ENCODE measurements around the gene TRIM32. TPM values are rescaled to one million over a fixed set of nuclear protein-coding genes. Genes with fewer than 3 reads are reported as not detected.

TRIM32 gene
- total RNA-seq, 2 donors from 2014 or later, result 12.2 to 13.6 TPM

DNA sequence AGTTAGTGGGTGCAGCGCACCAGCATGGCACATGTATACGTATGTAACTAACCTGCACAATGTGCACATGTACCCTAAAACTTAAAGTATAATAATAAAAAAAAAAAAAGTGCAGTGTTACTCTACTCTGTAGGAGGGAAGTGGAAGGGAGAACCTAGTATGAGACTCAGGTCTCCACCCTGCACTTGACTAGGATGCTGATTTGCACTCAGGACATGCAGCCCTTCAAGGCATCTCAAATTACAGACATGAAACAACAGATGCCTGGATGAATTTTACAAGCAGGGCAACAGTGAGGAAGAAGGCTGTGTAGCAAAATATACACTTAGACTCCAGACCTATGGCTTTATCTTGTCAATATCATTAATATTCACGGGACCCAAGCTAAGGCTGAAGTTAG, 16.5 kb downstream of the TRIM32 start:
- Mint-ChIP-seq H3K27ac (no peak overlapping the region), H3K9me3 (peaks cover 3% of the 10 kb centered on the region), H3K4me1 (ENCODE audit: low read depth in 2 of 2) (peaks cover 9 to 21% of the 10 kb centered on the region in 2 donors), H3K27me3 (no peaks in the 10 kb centered on the region), H3K36me3 (peaks cover 24% of the 10 kb centered on the region), H3K4me3 (no peak overlapping the region)
- DNase-seq (ENCODE audit: low spot score) (no peak), ATAC-seq (no peak)

DNA sequence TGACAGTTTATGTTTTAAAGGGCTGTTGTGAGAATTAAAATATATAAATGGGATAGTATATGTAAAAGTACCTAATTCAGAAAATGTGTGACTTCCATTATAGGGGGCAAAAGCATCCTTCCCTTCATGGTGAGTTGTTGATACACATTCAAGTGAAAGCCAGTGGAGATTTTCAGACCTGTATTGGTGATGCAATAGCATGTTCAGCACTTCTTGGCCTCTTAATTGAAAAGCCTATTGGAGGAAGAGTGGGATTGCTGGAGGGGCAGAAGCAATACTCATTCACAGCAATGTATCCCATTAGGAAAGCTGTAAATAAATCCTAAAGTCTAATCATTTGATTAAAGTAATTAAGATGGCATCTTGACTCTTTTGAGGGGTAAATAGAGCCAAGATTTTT, 17.4 kb downstream of the TRIM32 start:
- peaks cover 9 to 21% of the 10 kb centered on the region in 2 donors for H3K4me1 Mint-ChIP-seq (ENCODE audit: low read depth in 2 of 2)
- no peak for DNase-seq (ENCODE audit: low spot score)
- peaks cover 3% of the 10 kb centered on the region for H3K9me3 Mint-ChIP-seq
- no peaks in the 10 kb centered on the region for H3K27me3 Mint-ChIP-seq
- H3K4me3 Mint-ChIP-seq, result no peak overlapping the region
- ATAC-seq, result no peak
- peaks cover 24% of the 10 kb centered on the region for H3K36me3 Mint-ChIP-seq
- no peak overlapping the region for H3K27ac Mint-ChIP-seq

DNA sequence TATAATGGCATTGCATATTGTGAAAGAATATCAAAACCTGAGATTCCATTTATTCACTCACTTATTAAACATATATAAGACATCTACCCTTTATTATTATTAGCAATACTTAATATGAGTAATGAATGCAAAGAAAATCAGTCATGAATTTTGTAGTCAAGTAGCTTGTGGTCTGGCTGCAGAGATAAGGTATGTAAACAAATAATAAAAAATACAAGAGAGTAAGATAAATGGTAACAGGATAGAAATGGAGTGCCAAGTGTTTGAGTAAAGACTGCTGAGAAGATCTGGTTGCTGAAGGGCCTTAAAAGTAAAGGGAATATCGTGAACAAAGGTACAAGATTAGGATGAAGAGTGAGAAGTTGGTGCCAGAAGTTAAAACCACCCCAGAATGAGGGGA, 18.4 kb downstream of the TRIM32 start:
- no peak for ATAC-seq
- no peaks in the 10 kb centered on the region for H3K9me3 Mint-ChIP-seq
- peaks cover 15% of the 10 kb centered on the region for H3K36me3 Mint-ChIP-seq
- no peak overlapping the region for H3K4me3 Mint-ChIP-seq
- H3K4me1 Mint-ChIP-seq (ENCODE audit: low read depth in 2 of 2), result peaks cover 6 to 14% of the 10 kb centered on the region in 2 donors
- H3K27ac Mint-ChIP-seq, result no peak overlapping the region
- no peaks in the 10 kb centered on the region for H3K27me3 Mint-ChIP-seq
- no peak for DNase-seq (ENCODE audit: low spot score)

DNA sequence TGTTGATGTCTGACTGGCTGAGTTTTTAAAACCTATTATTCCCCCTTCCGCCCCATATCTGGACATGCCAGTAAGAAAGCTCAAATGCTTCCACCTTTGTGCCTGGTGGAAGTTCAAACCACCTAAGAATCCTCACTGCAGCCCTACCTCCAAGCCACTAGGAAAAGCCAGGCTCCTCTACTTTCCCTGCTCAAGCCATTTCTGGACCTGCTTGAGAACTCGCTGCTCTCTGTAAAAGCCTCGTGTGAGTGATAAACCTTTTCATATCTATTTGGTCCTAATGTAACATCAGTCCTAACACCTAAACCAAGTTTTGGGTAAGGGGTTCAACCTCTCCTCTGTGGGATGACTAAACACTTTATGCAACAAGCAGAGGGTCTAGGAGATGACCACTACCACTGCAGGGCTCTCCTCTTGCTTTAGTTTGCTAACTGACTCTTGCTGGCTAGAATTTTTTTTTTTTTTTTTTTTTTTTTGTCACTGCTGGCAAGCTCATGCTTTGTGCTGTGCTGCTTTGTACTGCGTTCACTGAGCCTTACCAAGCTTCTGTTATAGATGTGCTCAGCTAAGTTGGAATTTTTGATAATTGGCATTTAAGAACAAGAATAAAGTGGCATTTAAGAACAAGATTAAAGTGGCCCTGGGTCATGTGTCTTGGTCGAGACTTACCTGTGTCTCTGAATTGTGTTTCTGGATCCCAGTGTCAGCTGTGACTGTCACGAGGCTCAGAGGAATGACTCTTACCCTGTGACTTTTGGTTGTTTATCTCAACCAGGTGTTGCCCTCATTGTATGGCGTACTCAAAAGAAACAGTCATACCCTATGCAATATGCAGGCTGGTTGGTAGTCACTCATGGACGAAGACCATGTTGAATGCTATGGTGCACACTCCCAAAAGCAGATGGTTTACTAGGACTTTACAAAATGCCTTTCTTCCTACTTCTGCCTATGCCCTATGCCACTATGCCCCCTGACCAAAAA, 19.5 kb downstream of the TRIM32 start:
- Mint-ChIP-seq H3K36me3 (peaks cover 6% of the 10 kb centered on the region), H3K27me3 (no peaks in the 10 kb centered on the region), H3K27ac (no peak overlapping the region), H3K4me3 (no peak overlapping the region), H3K4me1 (ENCODE audit: low read depth in 2 of 2) (peaks cover 3 to 4% of the 10 kb centered on the region in 2 donors), H3K9me3 (no peaks in the 10 kb centered on the region)
- ATAC-seq, result no peak
- no peak for DNase-seq (ENCODE audit: low spot score)

DNA sequence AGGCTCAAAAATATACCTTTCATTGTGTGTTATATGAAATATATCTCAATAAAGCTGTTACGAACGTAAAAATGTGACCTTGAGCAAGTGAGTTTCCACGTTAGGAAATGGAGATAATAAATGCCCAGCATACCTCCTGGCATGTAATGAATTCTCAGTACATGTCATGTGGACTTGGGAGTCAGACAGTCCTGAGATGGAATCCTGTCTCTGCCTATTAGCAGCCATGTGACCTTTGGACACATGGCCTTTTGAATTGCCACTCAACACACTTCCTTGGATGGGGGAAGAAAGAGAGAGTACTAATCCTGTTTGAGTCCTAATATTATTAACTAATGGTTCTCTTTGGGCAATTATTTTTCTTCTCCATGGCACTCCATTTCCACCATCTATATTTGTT, 25.7 kb downstream of the TRIM32 start:
- Mint-ChIP-seq H3K27me3 (no peaks in the 10 kb centered on the region), H3K27ac (no peak overlapping the region), H3K36me3 (no peaks in the 10 kb centered on the region), H3K9me3 (no peaks in the 10 kb centered on the region), H3K4me3 (no peak overlapping the region), H3K4me1 (ENCODE audit: low read depth in 2 of 2) (no peaks in the 10 kb centered on the region)
- ATAC-seq (no peak), DNase-seq (ENCODE audit: low spot score) (no peak)

DNA sequence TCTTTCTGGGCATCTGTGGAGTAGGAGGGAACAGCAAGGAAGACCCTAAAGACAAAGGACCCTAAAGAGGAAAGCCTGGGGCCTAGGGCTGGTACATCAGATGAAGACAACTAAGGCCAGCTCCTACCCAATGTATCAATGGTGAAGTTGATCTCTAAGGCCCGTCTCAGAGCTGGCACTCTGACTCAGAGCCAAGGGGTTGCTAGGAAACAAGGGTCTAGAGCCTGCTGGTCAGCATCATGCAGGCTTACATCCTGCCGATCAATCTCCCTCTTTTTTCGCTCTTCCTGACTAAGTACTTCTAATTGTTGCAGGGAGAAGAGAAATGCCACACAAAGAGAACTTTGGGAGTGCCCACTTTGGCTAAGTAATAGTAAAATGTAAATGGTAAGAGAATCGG, 26.2 kb downstream of the TRIM32 start:
- Mint-ChIP-seq H3K36me3 (no peaks in the 10 kb centered on the region), H3K4me3 (no peak overlapping the region), H3K4me1 (ENCODE audit: low read depth in 2 of 2) (no peaks in the 10 kb centered on the region), H3K27ac (no peak overlapping the region), H3K27me3 (no peaks in the 10 kb centered on the region), H3K9me3 (no peaks in the 10 kb centered on the region)
- ATAC-seq (no peak), DNase-seq (ENCODE audit: low spot score) (no peak)

DNA sequence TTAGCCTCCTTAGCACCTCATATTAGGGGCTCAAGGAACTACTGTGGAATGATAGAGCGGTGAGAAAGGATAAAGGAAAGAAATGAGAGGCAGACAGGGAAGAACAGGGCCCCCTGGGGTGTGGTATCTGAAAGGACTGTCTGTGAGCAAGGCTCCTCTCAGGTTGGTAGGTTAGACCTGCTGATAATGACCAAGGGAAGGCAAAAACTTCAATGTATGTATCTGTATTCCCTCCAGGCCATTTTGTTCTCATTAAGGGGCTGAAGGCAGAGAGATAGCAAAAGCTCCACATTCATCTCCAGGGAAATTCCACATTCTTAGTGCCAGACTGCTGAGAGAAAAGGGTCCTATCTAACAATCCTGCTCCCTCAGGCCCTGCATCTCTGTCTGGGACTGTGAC, 28.6 kb downstream of the TRIM32 start:
- H3K4me3 Mint-ChIP-seq, result no peak overlapping the region
- no peak overlapping the region for H3K27ac Mint-ChIP-seq
- no peak for DNase-seq (ENCODE audit: low spot score)
- no peak for ATAC-seq
- peaks cover 4% of the 10 kb centered on the region for H3K9me3 Mint-ChIP-seq
- no peaks in the 10 kb centered on the region for H3K36me3 Mint-ChIP-seq
- H3K4me1 Mint-ChIP-seq (ENCODE audit: low read depth in 2 of 2), result no peaks in the 10 kb centered on the region
- H3K27me3 Mint-ChIP-seq, result peaks cover 5 to 13% of the 10 kb centered on the region in 2 donors

DNA sequence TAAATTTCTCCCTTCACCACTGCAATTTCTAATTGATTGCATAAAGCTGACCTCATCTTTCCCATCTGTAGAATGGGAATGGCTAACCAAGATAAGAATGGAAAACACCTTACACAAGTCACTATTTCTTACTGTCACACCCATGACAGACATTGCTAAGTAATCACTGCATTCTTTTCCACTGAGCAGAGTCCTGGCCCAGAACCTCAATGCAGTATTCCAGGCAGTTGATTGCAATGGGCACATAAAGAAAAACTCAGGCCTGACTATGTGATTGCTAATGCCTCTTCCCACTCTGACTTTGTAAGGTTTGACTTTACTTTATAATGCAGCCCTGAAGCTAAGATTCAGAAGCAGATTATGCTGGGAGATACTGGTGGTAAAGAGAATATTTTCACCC, 29.3 kb downstream of the TRIM32 start:
- H3K9me3 Mint-ChIP-seq, result peaks cover 10% of the 10 kb centered on the region
- no peak overlapping the region for H3K4me3 Mint-ChIP-seq
- no peak overlapping the region for H3K27ac Mint-ChIP-seq
- H3K4me1 Mint-ChIP-seq (ENCODE audit: low read depth in 2 of 2), result no peaks in the 10 kb centered on the region
- DNase-seq (ENCODE audit: low spot score), result no peak
- H3K36me3 Mint-ChIP-seq, result no peaks in the 10 kb centered on the region
- no peak for ATAC-seq
- H3K27me3 Mint-ChIP-seq, result peaks cover 8 to 13% of the 10 kb centered on the region in 2 donors

DNA sequence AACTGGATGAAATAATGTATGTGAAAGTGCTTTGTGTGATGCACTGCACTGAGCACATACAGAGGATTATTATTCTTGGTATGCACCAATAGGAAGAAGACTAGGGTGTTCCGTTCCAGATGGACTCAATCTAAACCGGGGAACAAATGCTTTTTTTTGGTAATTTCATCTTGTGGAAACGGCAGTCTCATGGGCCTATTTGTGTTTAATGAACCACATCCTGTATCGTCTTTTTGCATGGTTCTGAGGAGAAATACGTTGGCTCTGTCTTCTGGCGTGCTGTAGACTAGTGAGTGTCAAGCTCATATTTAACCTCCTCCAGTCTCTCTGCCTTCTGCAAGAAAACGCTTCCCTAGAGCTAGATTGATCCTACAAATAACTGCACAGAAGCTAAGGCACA, 30.0 kb downstream of the TRIM32 start:
- DNase-seq (ENCODE audit: low spot score) (no peak), ATAC-seq (no peak)
- Mint-ChIP-seq H3K4me1 (ENCODE audit: low read depth in 2 of 2) (no peaks in the 10 kb centered on the region), H3K27me3 (peaks cover 8 to 13% of the 10 kb centered on the region in 2 donors), H3K27ac (no peak overlapping the region), H3K9me3 (peaks cover 10% of the 10 kb centered on the region), H3K4me3 (no peak overlapping the region), H3K36me3 (no peaks in the 10 kb centered on the region)

DNA sequence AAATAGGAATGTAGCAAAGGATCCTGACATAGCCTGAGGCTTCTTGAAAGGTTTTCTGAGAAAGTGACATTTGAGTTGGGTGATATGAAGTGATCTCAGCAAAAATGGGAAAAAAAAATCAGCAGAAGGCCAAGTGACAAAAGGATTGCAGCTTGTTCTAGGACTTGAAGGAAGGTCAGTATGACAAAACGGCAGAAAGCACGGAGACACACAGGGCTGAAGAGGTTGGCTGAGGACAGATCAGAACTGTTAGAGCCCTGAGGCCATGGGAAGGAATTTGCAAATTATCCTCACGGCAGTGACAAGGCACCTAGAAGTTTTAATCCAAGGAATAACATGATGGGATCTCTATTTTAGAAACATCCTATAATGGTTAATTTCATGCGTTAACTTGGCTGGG, 31.0 kb downstream of the TRIM32 start:
- ATAC-seq (no peak), DNase-seq (ENCODE audit: low spot score) (no peak)
- no peak overlapping the region for H3K4me3 Mint-ChIP-seq
- peaks cover 8 to 13% of the 10 kb centered on the region in 2 donors for H3K27me3 Mint-ChIP-seq
- no peak overlapping the region for H3K27ac Mint-ChIP-seq
- no peaks in the 10 kb centered on the region for H3K4me1 Mint-ChIP-seq (ENCODE audit: low read depth in 2 of 2)
- H3K9me3 Mint-ChIP-seq, result peaks cover 10% of the 10 kb centered on the region
- no peaks in the 10 kb centered on the region for H3K36me3 Mint-ChIP-seq

DNA sequence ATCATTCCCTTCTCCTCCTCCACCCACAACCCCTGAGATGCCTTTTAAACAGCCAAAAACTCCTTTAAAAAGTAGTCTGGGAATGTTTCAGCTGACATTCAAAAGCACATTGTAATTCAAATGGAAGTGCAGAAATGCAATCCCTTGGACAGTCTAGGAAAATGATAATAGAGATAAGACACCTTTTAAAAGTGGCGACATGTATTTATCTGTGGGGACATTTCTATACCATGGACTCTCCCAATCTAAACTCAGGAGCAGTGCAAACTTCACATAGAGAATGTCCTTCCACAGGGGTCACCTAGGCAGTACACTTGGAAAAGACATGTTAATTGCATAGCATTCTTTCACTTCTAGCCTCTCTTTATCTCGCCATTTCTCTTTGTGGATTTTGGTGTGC, 33.0 kb downstream of the TRIM32 start:
- no peak for ATAC-seq
- peaks cover 8 to 13% of the 10 kb centered on the region in 2 donors for H3K27me3 Mint-ChIP-seq
- no peaks in the 10 kb centered on the region for H3K36me3 Mint-ChIP-seq
- no peaks in the 10 kb centered on the region for H3K4me1 Mint-ChIP-seq (ENCODE audit: low read depth in 2 of 2)
- H3K4me3 Mint-ChIP-seq, result no peak overlapping the region
- H3K27ac Mint-ChIP-seq, result no peak overlapping the region
- no peak for DNase-seq (ENCODE audit: low spot score)
- H3K9me3 Mint-ChIP-seq, result peaks cover 10% of the 10 kb centered on the region

DNA sequence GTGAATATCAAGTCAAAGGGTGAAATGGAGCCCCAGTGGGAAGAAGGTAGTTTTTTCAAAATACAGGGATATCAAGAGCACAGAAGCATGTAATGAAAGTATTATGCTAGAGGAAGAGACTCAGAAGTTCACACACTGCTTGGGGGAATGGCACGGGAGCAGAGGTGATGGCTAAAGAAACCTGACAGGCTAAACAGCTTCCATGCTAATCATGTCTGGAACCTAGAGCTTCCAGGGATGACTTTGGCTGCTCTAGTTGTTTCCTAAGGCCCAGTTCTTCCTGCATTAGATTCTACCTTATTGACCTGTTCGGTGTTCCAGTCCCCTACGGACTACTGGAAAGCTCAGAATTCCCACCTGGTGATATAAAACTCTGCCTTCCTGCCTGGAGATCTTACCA, 34.3 kb downstream of the TRIM32 start:
- Mint-ChIP-seq H3K9me3 (peaks cover 10% of the 10 kb centered on the region), H3K27ac (no peak overlapping the region)
- no peak for ATAC-seq

DNA sequence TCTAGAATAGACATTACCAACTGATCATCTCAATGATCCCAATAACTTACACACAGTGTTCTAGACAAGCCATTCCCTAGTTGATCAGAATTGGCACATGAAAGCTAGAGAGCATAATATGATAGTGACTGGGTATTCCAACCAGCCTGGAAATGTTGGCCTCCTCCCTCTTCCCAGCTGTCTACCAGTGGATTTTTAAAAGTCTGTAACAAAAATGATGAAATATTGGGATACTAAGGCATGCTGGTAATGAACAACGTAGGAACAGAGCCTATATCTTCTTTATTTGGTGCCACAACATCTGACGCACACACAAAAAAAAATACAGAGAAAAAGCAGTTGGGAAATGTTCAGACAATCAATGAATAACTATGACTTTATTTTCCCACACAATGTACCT, 34.8 kb downstream of the TRIM32 start:
- Mint-ChIP-seq H3K27ac (no peak overlapping the region), H3K9me3 (peaks cover 10% of the 10 kb centered on the region)

More for the DNA sequence above, 34.3 kb downstream of the TRIM32 start:
- DNase-seq (ENCODE audit: low spot score), result no peak
- no peak overlapping the region for H3K4me3 Mint-ChIP-seq
- no peaks in the 10 kb centered on the region for H3K4me1 Mint-ChIP-seq (ENCODE audit: low read depth in 2 of 2)
- H3K36me3 Mint-ChIP-seq, result no peaks in the 10 kb centered on the region
- H3K27me3 Mint-ChIP-seq, result peaks cover 8 to 13% of the 10 kb centered on the region in 2 donors

DNA sequence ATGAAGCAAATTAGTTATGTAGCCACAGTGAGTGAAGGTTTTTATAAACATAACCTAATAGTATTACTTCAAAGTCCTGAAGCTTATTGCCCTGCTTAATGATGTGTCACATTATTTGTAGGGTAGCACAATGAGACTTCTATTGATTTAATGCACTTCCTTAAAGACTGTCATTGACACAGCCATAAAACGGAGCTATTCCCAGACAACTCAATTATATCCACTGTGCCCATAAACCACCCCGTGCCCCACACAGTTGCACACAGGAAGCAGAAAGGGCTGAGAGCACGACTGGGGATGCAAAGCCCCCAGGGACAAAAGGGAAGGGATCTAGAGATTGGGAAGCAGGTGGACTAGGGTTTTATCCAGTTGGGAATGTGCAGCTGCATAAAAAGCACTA, 37.0 kb downstream of the TRIM32 start:
- Mint-ChIP-seq H3K9me3 (peaks cover 10% of the 10 kb centered on the region), H3K27me3 (peaks cover 11% of the 10 kb centered on the region in 2 donors), H3K4me3 (no peak overlapping the region), H3K4me1 (ENCODE audit: low read depth in 2 of 2) (no peaks in the 10 kb centered on the region), H3K36me3 (no peaks in the 10 kb centered on the region), H3K27ac (no peak overlapping the region)
- ATAC-seq (no peak), DNase-seq (ENCODE audit: low spot score) (no peak)

More for the DNA sequence above, 34.8 kb downstream of the TRIM32 start:
- H3K4me1 Mint-ChIP-seq (ENCODE audit: low read depth in 2 of 2), result no peaks in the 10 kb centered on the region
- no peak overlapping the region for H3K4me3 Mint-ChIP-seq
- ATAC-seq (no peak), DNase-seq (ENCODE audit: low spot score) (no peak)
- H3K36me3 Mint-ChIP-seq, result no peaks in the 10 kb centered on the region
- H3K27me3 Mint-ChIP-seq, result peaks cover 9 to 13% of the 10 kb centered on the region in 2 donors
